Upper lobe of left lung (tissue), 6 donors: ENCODE measurements around the gene ANKLE2. TPM values are rescaled to one million over a fixed set of nuclear protein-coding genes. Genes with fewer than 3 reads are reported as not detected.

Source experiments
- ATAC-seq, 2 donors: fragments of 200-7000 bp; cut with Tn5 transposase; one replicate each; pipeline ENCODE4 v1.9.1; 2022; ENCODE audit warnings: mild to moderate bottlenecking in 2 of 2, moderate library complexity in 2 of 2; ENCODE audit not compliant: low FRiP score in 2 of 2
- DNase-seq, 2 donors: peaks; one replicate each; pipeline ENCODE4 v3.0.0-alpha.2; 2019 to 2020
- H3K27ac ChIP-seq, 4 donors: fragments of 200-600 bp; sonication (generic); one replicate each; pipeline ENCODE4 v1.5.1; 2016 to 2019
- H3K27me3 ChIP-seq, 4 donors: fragments of 200-600 bp; sonication (generic); one replicate each; pipeline ENCODE4 v1.5.1; 2017 to 2019
- H3K36me3 ChIP-seq, 4 donors: fragments of 200-600 bp; sonication (generic); one replicate each; pipeline ENCODE4 v1.5.1; 2016 to 2019
- H3K4me1 ChIP-seq, 4 donors: fragments of 200-600 bp; sonication (generic); one replicate each; pipeline ENCODE4 v1.5.1; 2018 to 2019
- H3K4me3 ChIP-seq, 4 donors: fragments of 200-600 bp; sonication (generic); one replicate each; pipeline ENCODE4 v1.5.1; 2017 to 2019; ENCODE audit warnings: mild to moderate bottlenecking in 2 of 4, moderate library complexity in 1 of 4
- H3K9me3 ChIP-seq, 4 donors: fragments of 200-600 bp; sonication (generic); one replicate each; pipeline ENCODE4 v1.5.1; 2018 to 2019
- EP300 ChIP-seq, 4 donors: sonication (generic); formaldehyde crosslinking; IDR thresholded peaks; one replicate each; pipeline ENCODE4 v1.5.1; 2017; ENCODE audit warnings: antibody characterized with exemption in 4 of 4, control low read depth in 2 of 4
- POLR2A ChIP-seq, 4 donors: fragments of 450-650 bp; IDR thresholded peaks; one replicate each; pipeline ENCODE4 v1.5.1; 2016 to 2017; ENCODE audit warnings: antibody characterized with exemption in 4 of 4, mild to moderate bottlenecking in 2 of 4
- POLR2AphosphoS5 ChIP-seq, 2 donors: sonication (generic); formaldehyde crosslinking; IDR thresholded peaks; one replicate each; pipeline ENCODE4 v1.5.1; 2017; ENCODE audit warnings: antibody characterized with exemption in 2 of 2
- WGBS, 2 donors: methylation state at CpG; one replicate each; pipeline ENCODE4 v1.1.5; 2017 to 2018; 5-methylcytosine and 5-hydroxymethylcytosine counted together
- total RNA-seq, 6 donors: library from RNA; depleted of rRNA in 4 of 6; stranded (reverse); fragments of >200 nt in 4 of 6; gene quantifications; one replicate each; pipeline versions ENCODE4 v1.1.0 to v1.2.1, GENCODE V29; 2016 to 2021
- TF ChIP-seq, protein P1 (sequence below), 6 experiments: fragments of 450-650 bp in 4 of 6; fragments of 200-600 bp in 2 of 6; sonication (generic) in 2 of 6; IDR thresholded peaks; one replicate each; pipeline ENCODE4 v1.5.1; 2016 to 2019; ENCODE audit warnings: antibody characterized with exemption in 6 of 6
- donor health status: DM: no; HTN: no; CAD: no; lungs with moderate emphysema.
- donor health status: DM: no; HTN: yes; CAD: no; lungs with severe emphysema.

The ANKLE2 gene
- total RNA-seq, 6 donors from 2014 or later: 44.3 to 153 (median 78.0) TPM

DNA sequence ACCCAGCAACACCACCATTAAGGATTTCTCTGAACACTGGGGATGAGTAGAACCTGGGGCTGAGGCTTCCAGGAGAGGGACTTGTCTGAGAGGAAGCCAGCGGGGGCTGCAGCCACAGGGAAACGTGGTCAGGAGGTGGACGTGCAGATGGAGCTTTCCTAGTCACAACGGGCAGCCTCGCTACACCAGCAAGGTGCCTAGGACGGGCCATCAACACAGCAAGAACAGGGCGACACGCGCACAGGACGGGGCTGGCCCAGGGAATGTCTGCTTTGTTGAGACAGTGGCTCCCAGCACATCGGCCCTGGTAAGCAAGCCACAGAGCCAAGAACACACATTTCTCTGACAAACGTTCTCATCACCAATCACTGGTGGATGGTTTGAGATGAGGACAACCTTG is 25.3 kb downstream of the ANKLE2 start:
- TF ChIP-seq EP300 (IDR thresholded peaks at IDR 0.05): no peak
- no peak for TF ChIP-seq POLR2AphosphoS5 (IDR thresholded peaks at IDR 0.05)
- TF ChIP-seq, protein P1, sequence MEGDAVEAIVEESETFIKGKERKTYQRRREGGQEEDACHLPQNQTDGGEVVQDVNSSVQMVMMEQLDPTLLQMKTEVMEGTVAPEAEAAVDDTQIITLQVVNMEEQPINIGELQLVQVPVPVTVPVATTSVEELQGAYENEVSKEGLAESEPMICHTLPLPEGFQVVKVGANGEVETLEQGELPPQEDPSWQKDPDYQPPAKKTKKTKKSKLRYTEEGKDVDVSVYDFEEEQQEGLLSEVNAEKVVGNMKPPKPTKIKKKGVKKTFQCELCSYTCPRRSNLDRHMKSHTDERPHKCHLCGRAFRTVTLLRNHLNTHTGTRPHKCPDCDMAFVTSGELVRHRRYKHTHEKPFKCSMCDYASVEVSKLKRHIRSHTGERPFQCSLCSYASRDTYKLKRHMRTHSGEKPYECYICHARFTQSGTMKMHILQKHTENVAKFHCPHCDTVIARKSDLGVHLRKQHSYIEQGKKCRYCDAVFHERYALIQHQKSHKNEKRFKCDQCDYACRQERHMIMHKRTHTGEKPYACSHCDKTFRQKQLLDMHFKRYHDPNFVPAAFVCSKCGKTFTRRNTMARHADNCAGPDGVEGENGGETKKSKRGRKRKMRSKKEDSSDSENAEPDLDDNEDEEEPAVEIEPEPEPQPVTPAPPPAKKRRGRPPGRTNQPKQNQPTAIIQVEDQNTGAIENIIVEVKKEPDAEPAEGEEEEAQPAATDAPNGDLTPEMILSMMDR (IDR thresholded peaks at IDR 0.05): no peak
- no peak for TF ChIP-seq POLR2A (IDR thresholded peaks at IDR 0.05)
- Histone ChIP-seq H3K9me3 (no peaks in the 10 kb centered on the region), H3K4me1 (no peaks in the 10 kb centered on the region), H3K4me3 (no peak overlapping the region), H3K36me3 (peaks cover 65 to 100% (median 100%) of the 10 kb centered on the region in 4 donors), H3K27me3 (no peaks in the 10 kb centered on the region), H3K27ac (no peak overlapping the region)
- ATAC-seq: no peak
- DNase-seq: no peak
- WGBS, 2 donors: 89 to 98% methylated on average over 12 of the region's 12 CpGs

DNA sequence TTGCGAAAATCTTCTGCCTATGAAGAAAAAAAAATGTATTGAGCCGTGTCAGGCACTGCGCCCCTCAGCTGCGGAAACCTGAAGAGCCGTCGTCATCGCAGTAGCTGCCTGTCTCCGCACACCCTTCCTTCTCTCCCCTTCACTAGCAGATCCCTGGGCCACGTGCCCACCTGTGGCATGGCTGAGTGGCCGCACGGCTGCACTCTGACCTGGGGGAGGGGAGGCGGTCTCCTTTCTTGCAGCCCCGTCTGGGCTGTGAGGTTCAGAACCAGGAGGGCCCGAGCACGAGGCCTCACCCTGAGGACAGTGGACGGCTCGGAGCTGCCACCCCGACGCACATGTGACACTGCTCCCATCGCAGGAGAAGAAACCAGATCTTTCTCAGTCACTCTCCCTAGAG is 26.1 kb downstream of the ANKLE2 start:
- Histone ChIP-seq H3K4me1 (no peaks in the 10 kb centered on the region), H3K27ac (no peak overlapping the region), H3K36me3 (peaks cover 63 to 100% (median 98%) of the 10 kb centered on the region in 4 donors), H3K9me3 (no peaks in the 10 kb centered on the region), H3K27me3 (no peaks in the 10 kb centered on the region), H3K4me3 (no peak overlapping the region)
- no peak for TF ChIP-seq POLR2A (IDR thresholded peaks at IDR 0.05)
- TF ChIP-seq, protein P1 (IDR thresholded peaks at IDR 0.05): no peak
- TF ChIP-seq EP300 (IDR thresholded peaks at IDR 0.05): no peak
- no peak for TF ChIP-seq POLR2AphosphoS5 (IDR thresholded peaks at IDR 0.05)
- DNase-seq: no peak
- WGBS, 2 donors: 92 to 94% methylated on average over 16 to 20 of the region's 20 CpGs
- ATAC-seq: no peak

DNA sequence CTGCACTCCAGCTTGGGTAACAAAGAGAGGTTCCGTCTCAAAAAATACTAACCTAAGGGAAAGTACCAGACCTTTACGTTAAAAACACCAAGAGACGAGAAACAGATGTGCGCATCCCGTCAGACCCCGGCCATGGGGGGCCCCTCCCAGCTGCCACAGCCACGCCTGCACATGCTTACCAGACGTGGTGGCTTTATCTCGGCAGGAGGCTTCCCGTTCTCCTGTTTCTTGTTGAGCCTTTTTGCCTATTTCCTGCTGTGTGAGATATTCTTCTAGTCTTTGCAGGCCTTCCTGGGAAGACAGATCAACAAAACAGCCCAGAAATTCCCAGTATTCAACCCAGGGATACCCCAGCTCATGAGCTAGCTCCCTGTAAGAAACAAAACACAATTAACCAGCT is 27.4 kb downstream of the ANKLE2 start:
- WGBS, 2 donors: 78 to 79% methylated on average over 10 of the region's 10 CpGs
- H3K4me3 ChIP-seq: no peak overlapping the region
- H3K9me3 ChIP-seq: no peaks in the 10 kb centered on the region
- no peaks in the 10 kb centered on the region for H3K27me3 ChIP-seq
- DNase-seq: no peak
- no peak for TF ChIP-seq POLR2AphosphoS5 (IDR thresholded peaks at IDR 0.05)
- no peak for TF ChIP-seq EP300 (IDR thresholded peaks at IDR 0.05)
- TF ChIP-seq, protein P1 (IDR thresholded peaks at IDR 0.05): no peak
- TF ChIP-seq POLR2A (IDR thresholded peaks at IDR 0.05): no peak
- no peak overlapping the region for H3K27ac ChIP-seq
- peaks cover 55 to 98% (median 90%) of the 10 kb centered on the region in 4 donors for H3K36me3 ChIP-seq
- no peak for ATAC-seq
- H3K4me1 ChIP-seq: no peaks in the 10 kb centered on the region

DNA sequence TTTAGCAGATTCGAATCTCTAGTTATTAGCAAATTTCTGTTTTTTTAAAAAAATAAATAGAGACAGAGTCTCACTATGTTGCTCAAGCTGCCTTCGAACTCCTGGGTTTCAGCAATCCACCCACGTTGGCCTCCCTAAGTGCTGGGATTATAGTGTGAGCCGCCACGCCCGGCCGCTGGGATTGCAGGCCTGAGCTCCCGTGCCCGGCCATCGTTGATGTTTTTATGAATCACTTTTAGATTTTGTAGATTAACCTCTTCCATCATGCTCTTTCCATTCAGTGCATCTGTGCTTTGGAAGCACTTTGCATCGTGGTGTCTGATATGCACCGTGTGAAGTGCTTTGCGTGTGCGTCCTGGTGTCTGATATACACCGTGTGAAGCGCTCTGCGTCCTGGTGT is 30.1 kb downstream of the ANKLE2 start:
- H3K4me1 ChIP-seq: no peaks in the 10 kb centered on the region
- TF ChIP-seq POLR2A (IDR thresholded peaks at IDR 0.05): no peak
- TF ChIP-seq EP300 (IDR thresholded peaks at IDR 0.05): no peak
- TF ChIP-seq, protein P1 (IDR thresholded peaks at IDR 0.05): no peak
- no peak for TF ChIP-seq POLR2AphosphoS5 (IDR thresholded peaks at IDR 0.05)
- no peak for DNase-seq
- no peak overlapping the region for H3K27ac ChIP-seq
- no peak for ATAC-seq
- H3K36me3 ChIP-seq: peaks cover 77 to 97% (median 88%) of the 10 kb centered on the region in 4 donors
- H3K9me3 ChIP-seq: no peaks in the 10 kb centered on the region
- no peaks in the 10 kb centered on the region for H3K27me3 ChIP-seq
- no peak overlapping the region for H3K4me3 ChIP-seq
- WGBS, 2 donors: 93 to 94% methylated on average over 17 of the region's 17 CpGs

DNA sequence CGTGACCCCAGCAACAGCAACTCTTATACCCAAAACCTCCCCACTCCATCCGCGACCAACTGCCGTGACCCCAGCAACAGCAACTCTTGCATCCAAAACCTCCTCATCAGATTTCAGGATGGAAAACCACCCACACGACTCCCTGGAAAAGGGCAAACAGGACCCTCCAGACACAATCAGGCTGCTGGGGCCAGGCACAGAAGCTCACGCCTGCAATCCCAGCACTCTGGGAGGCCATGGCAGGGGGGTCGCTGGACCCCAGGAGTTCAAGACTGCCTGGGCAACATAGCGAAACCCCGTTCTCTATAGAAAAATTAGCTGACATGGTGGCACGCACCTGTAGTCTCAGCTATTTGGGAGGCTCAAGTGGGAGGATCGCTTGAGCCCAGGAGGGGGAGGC is 31.3 kb downstream of the ANKLE2 start:
- no peaks in the 10 kb centered on the region for H3K9me3 ChIP-seq
- ATAC-seq (no peak), DNase-seq (no peak)
- H3K27ac ChIP-seq: no peak overlapping the region
- no peak for TF ChIP-seq POLR2AphosphoS5 (IDR thresholded peaks at IDR 0.05)
- TF ChIP-seq POLR2A (IDR thresholded peaks at IDR 0.05): no peak
- TF ChIP-seq, protein P1 (IDR thresholded peaks at IDR 0.05): no peak
- no peak for TF ChIP-seq EP300 (IDR thresholded peaks at IDR 0.05)
- peaks cover 73 to 97% (median 88%) of the 10 kb centered on the region in 4 donors for H3K36me3 ChIP-seq
- WGBS, 2 donors: 89 to 98% methylated on average over 10 to 11 of the region's 11 CpGs
- H3K27me3 ChIP-seq: no peaks in the 10 kb centered on the region
- H3K4me1 ChIP-seq: no peaks in the 10 kb centered on the region
- H3K4me3 ChIP-seq: no peak overlapping the region
